ENCODE measurements around the gene ANXA6. TPM values are rescaled to one million over a fixed set of nuclear protein-coding genes. Genes with fewer than 3 reads are reported as not detected.

ANXA6 gene
- total and polyA plus RNA-seq, 2 donors (not counting 1 experiment from before 2014, with no cell fraction given) = 136 to 300 TPM

DNA sequence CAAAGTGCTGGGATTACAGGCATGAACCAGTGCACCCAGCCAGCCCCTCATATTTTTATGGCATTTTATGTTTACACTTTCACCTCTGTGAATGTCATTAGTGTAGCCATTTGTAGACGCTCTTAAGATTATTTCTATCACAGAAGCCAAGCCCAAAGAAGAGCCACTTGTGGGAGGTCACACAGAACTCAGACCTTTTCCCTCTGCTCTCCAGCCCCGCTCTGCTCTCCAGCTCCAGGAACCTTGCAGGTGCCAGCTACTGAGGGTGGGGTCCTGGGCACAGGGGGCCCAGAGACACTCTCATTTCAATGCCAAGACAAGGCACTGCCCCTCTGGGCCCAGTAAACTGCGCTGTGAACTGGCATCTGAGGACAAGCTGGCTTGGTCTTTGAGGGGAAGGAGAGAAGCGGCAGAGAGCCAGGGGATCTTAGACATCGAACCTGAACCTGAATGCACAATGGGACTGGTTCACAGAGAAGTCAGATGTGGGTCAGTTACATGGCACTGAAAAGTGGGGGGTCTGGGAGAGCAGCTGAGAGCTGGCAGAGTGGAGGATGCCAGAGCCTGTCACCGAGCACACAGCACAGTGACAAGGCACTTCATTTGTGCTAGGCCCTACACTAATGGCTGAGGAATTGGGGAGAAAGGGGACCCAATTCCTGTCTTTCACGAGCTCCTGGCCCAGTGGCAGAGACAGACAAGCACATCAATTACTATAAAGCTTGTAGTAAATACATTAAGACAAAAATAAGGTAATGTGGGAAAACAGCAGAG is 16.7 kb downstream of the ANXA6 start:
- H3K9ac ChIP-seq (ENCODE audit: low read length) = peak overlapping the region; percentile 70

More for the DNA sequence above, 16.7 kb downstream of the ANXA6 start:
- Histone ChIP-seq H3K27ac (ENCODE audit: low read length in 2 of 2) (peak overlapping the region; percentile 79 to 91), H3K9me3 (ENCODE audit: control extremely low read depth in 1 of 3, control insufficient read depth in 2 of 3, insufficient read depth in 1 of 3, low read length in 2 of 3) (no peaks in the 10 kb centered on the region), H3K4me3 (ENCODE audit: control extremely low read depth in 1 of 5, extremely low read depth in 1 of 5, insufficient read depth in 1 of 5, low read depth in 2 of 5, low read length in 4 of 5) (peak overlapping the region in 4 of 5 experiments; percentile 36 to 70 (median 52)), H2AFZ (ENCODE audit: insufficient read depth, low read depth, low read length, poor library complexity, severe bottlenecking) (no peak overlapping the region), H4K20me1 (ENCODE audit: control insufficient read depth, insufficient read depth, low read length, poor library complexity, severe bottlenecking) (peaks cover 15% of the 10 kb centered on the region), H3K79me2 (ENCODE audit: control insufficient read depth, insufficient read depth, low read length) (peaks cover 77% of the 10 kb centered on the region), H3K36me3 (replicated peaks in 1 of 2; ENCODE audit: control extremely low read depth in 1 of 2, control insufficient read depth in 1 of 2, extremely low read depth in 1 of 2, insufficient read depth in 2 of 2, low read length in 1 of 2) (peaks cover 5 to 94% of the 10 kb centered on the region in 2 experiments), H3K4me1 (ENCODE audit: control insufficient read depth in 2 of 2, insufficient read depth in 2 of 2, low read length in 2 of 2) (peaks cover 57 to 85% of the 10 kb centered on the region in 2 donors), H3K4me2 (replicated peaks; ENCODE audit: low read depth, low read length, poor library complexity, severe bottlenecking) (peak overlapping the region; percentile 86), H3K27me3 (replicated peaks in 1 of 4; ENCODE audit: control extremely low read depth in 1 of 4, control insufficient read depth in 3 of 4, insufficient read depth in 4 of 4, low read length in 3 of 4) (no peaks in the 10 kb centered on the region)
- Mint-ChIP-seq H3K27me3 (no peaks in the 10 kb centered on the region), H3K4me1 (peaks cover 80% of the 10 kb centered on the region), H3K27ac (peak overlapping the region; percentile 91), H3K9me3 (ENCODE audit: insufficient read depth) (no peaks in the 10 kb centered on the region), H3K4me3 (peak overlapping the region; percentile 83)
- ChIA-PET POLR2A (interaction anchor here (0.5 to 2.2 kb wide), 12 partner anchors 9 to 731 kb away, joined by 3 to 15 read pairs (median 6); no protein-coding TSS in a partner anchor), CTCF (interaction anchor here (0.9 to 48.0 kb wide), 10 partner anchors 10 to 112 kb away, joined by 3 to 1701 read pairs (median 4); partner anchors contain the start of genes ANXA6 and GM2A)
- 95% methylated on average over 5 of the region's 7 CpGs for whole genome bisulfite sequencing (ENCODE audit: insufficient coverage)
- intact Hi-C loops (cut with micrococcal nuclease) = loop anchor here (1.0 to 2.0 kb wide), 3 partner anchors 9 to 16 kb away; no protein-coding TSS in a partner anchor
- DNase-seq = no peak
- TF ChIP-seq EZH2 (IDR thresholded peaks at IDR 0.05; ENCODE audit: borderline replicate concordance, insufficient read depth, low read depth, low read length, poor library complexity, severe bottlenecking) = no peak
- TF ChIP-seq, protein P1, sequence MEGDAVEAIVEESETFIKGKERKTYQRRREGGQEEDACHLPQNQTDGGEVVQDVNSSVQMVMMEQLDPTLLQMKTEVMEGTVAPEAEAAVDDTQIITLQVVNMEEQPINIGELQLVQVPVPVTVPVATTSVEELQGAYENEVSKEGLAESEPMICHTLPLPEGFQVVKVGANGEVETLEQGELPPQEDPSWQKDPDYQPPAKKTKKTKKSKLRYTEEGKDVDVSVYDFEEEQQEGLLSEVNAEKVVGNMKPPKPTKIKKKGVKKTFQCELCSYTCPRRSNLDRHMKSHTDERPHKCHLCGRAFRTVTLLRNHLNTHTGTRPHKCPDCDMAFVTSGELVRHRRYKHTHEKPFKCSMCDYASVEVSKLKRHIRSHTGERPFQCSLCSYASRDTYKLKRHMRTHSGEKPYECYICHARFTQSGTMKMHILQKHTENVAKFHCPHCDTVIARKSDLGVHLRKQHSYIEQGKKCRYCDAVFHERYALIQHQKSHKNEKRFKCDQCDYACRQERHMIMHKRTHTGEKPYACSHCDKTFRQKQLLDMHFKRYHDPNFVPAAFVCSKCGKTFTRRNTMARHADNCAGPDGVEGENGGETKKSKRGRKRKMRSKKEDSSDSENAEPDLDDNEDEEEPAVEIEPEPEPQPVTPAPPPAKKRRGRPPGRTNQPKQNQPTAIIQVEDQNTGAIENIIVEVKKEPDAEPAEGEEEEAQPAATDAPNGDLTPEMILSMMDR (IDR thresholded peaks at IDR 0.05) = no peak
- no peak for ATAC-seq (ENCODE audit: low read depth)

All from B cell (primary cell).